ENCODE data around the gene RAB35.

GRCh38 chr12:120055231-120056000, 61.1 kb downstream of the RAB35 start:
- TF ChIP-seq CTCF (IDR thresholded peaks at IDR 0.05), result no peak
- TF ChIP-seq RAD21 (conservative IDR thresholded peaks at IDR 0.05 in 1 of 2, IDR thresholded peaks at IDR 0.05 in 1 of 2), result no peak
- TF ChIP-seq JUNB (IDR thresholded peaks at IDR 0.05), result no peak

Data from A549 (cell line).